OCI-LY3 (cell line): ENCODE results near the gene EHBP1L1.

ENCODE experiments used
- H2AFZ ChIP-seq: fragments of 200-600, 300-600 bp; shearing (Covaris generic); 2 replicates; pipeline ENCODE4 v1.6.0; 2014; ENCODE audit warnings: antibody characterized with exemption, low read depth, low read length
- H3K27ac ChIP-seq: fragments of 200-600, 300-600 bp; sonication (generic); 2 replicates; pipeline ENCODE4 v1.5.1; 2014; ENCODE audit warnings: mild to moderate bottlenecking, low read length, moderate library complexity, mixed read lengths
- H3K27me3 ChIP-seq: fragments of 200-600, 300-600 bp; sonication (generic); 2 replicates; pipeline ENCODE4 v1.6.1; 2014; ENCODE audit warnings: low read depth, low read length, mixed read lengths
- H3K36me3 ChIP-seq: fragments of 200-600, 300-600 bp; sonication (generic); replicated peaks from 2 replicates; pipeline ENCODE3; 2014; ENCODE audit warnings: low read depth, low read length, mixed read lengths
- H3K4me1 ChIP-seq: fragments of 300-600, 200-600 bp; sonication (generic); 2 replicates; pipeline ENCODE4 v1.6.1; 2014; ENCODE audit warnings: low read length, mixed read lengths
- H3K4me2 ChIP-seq: fragments of 200-600, 300-600 bp; sonication (generic); 2 replicates; pipeline ENCODE4 v1.6.1; 2014; ENCODE audit warnings: low read length, mixed read lengths
- H3K4me3 ChIP-seq: fragments of 300-600, 200-600 bp; sonication (generic); 2 replicates; pipeline ENCODE4 v1.5.1; 2014; ENCODE audit warnings: antibody characterized with exemption, mild to moderate bottlenecking, low read length, moderate library complexity
- H3K79me2 ChIP-seq: fragments of 300-600, 200-600 bp; shearing (Covaris generic); 2 replicates; pipeline ENCODE4 v1.6.1; 2014; ENCODE audit warnings: mild to moderate bottlenecking, low read length, mixed read lengths
- H3K9ac ChIP-seq: fragments of 300-600, 200-600 bp; shearing (Covaris generic); 2 replicates; pipeline ENCODE4 v1.6.0; 2014; ENCODE audit warnings: mild to moderate bottlenecking, low read length, moderate library complexity
- H3K9me3 ChIP-seq: fragments of 200-600, 300-600 bp; shearing (Covaris generic); 2 replicates; pipeline ENCODE4 v1.6.1; 2014; ENCODE audit warnings: low read length, mixed read lengths; ENCODE audit not compliant: insufficient read depth
- H4K20me1 ChIP-seq: fragments of 200-600, 300-600 bp; sonication (generic); 2 replicates; pipeline ENCODE4 v1.6.1; 2016; ENCODE audit warnings: low read length, mixed read lengths; ENCODE audit not compliant: insufficient read depth
- EZH2phosphoT487 ChIP-seq: fragments of 200-600 bp; shearing (Covaris generic); IDR thresholded peaks from 2 replicates; pipeline ENCODE4 v1.6.1; 2018; ENCODE audit warnings: antibody characterized with exemption, mixed run types, low read depth
- TF ChIP-seq, protein P1 (sequence below): fragments of 200-600, 300-600 bp; sonication (generic); IDR thresholded peaks from 2 replicates; pipeline ENCODE4 v1.5.1; 2014; ENCODE audit warnings: antibody characterized with exemption, low read length, low read depth

Gene EHBP1L1

DNA sequence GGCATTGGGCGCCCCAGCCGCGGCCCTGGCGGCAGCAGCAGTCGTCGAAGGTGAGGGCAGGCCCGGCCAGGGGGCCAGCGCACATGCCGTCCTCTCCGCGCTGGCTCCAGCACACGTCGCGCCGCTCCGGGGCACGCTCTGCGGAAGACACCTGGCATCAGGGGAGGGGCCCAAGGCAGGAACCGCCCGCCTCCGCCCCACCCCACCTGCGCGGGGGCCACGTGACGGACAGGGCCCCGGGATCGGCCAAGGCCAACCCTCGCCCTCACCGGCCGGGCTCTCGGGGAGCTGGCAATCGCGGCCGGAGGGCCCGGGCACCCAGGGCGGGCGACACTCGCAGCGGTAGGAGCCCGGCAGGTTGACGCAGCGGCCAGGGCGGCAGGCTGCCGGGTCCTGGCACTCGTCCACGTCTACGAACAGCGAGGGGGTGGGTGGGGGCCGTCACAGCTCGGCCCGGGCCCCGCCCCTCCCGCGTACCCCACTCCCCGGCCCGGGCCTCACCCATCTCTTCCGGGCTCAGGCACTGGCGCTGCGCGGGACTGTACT is 36.0 kb upstream of the EHBP1L1 start:
- Histone ChIP-seq H3K27ac (no peak overlapping the region), H3K4me2 (peak overlapping the region; percentile 91)

DNA sequence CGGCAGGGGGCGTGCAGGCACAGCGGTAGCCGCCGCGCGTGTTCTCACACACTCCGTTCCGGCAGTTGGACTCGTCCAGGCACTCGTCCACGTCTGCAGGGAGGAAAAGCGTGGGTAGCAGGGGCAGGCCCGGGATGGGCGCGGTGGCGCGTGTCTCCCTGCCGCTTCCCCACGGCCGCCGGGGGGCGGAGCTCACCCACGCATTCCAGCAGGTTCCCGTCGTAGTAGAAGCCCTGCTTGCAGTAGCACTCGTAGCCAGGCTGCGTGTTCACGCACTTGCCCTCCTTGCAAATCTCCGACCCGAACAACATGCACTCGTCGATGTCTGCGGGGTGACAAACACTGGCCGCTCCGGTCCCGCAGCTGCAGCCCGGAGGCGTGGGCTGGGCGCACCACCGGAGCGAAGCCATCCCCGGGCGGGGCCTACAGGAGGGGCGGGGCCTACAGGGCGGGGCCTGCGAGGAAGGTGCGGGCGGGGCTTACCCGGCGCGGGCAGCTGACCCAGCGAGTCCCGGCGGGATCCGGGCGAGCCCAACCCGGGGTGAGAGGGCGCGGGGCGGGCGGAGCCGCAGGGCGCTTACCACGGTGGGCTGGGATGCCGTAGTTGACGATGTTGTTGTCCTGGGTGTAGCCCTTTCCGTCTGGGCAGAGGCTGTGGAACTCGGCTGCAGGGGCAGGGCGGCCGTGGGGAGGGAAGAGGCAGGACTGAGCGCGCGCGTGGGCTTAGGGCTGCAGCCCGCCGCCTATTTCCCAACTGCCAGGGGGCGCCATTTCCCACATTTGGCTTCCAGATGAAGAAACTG is 35.4 kb upstream of the EHBP1L1 start:
- Histone ChIP-seq H3K79me2 (no peaks in the 10 kb centered on the region), H3K4me3 (peak overlapping the region; percentile 84), H3K27me3 (peaks cover 6% of the 10 kb centered on the region; the same call in 1 of the 2 replicates), H3K9me3 (no peaks in the 10 kb centered on the region), H3K4me2 (peak overlapping the region; percentile 91), H4K20me1 (no peaks in the 10 kb centered on the region), H3K4me1 (peaks cover 9% of the 10 kb centered on the region), H3K9ac (peak overlapping the region; percentile 60), H3K27ac (no peak overlapping the region), H3K36me3 (peaks cover 24% of the 10 kb centered on the region), H2AFZ (no peak overlapping the region; the same call in 1 of the 2 replicates)
- TF ChIP-seq, protein P1, sequence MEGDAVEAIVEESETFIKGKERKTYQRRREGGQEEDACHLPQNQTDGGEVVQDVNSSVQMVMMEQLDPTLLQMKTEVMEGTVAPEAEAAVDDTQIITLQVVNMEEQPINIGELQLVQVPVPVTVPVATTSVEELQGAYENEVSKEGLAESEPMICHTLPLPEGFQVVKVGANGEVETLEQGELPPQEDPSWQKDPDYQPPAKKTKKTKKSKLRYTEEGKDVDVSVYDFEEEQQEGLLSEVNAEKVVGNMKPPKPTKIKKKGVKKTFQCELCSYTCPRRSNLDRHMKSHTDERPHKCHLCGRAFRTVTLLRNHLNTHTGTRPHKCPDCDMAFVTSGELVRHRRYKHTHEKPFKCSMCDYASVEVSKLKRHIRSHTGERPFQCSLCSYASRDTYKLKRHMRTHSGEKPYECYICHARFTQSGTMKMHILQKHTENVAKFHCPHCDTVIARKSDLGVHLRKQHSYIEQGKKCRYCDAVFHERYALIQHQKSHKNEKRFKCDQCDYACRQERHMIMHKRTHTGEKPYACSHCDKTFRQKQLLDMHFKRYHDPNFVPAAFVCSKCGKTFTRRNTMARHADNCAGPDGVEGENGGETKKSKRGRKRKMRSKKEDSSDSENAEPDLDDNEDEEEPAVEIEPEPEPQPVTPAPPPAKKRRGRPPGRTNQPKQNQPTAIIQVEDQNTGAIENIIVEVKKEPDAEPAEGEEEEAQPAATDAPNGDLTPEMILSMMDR = peak; percentile 94
- TF ChIP-seq EZH2phosphoT487 = no peak

More for the DNA sequence above, 36.0 kb upstream of the EHBP1L1 start:
- TF ChIP-seq EZH2phosphoT487 = no peak
- TF ChIP-seq, protein P1 = no peak
- Histone ChIP-seq H3K9me3 (no peaks in the 10 kb centered on the region), H4K20me1 (no peaks in the 10 kb centered on the region), H3K4me1 (peaks cover 9% of the 10 kb centered on the region), H3K9ac (no peak overlapping the region), H3K36me3 (peaks cover 30% of the 10 kb centered on the region), H3K79me2 (no peaks in the 10 kb centered on the region), H3K4me3 (peak overlapping the region; percentile 84; the same call in 1 of the 2 replicates), H3K27me3 (no peaks in the 10 kb centered on the region; the same call in 1 of the 2 replicates), H2AFZ (no peak overlapping the region)

DNA sequence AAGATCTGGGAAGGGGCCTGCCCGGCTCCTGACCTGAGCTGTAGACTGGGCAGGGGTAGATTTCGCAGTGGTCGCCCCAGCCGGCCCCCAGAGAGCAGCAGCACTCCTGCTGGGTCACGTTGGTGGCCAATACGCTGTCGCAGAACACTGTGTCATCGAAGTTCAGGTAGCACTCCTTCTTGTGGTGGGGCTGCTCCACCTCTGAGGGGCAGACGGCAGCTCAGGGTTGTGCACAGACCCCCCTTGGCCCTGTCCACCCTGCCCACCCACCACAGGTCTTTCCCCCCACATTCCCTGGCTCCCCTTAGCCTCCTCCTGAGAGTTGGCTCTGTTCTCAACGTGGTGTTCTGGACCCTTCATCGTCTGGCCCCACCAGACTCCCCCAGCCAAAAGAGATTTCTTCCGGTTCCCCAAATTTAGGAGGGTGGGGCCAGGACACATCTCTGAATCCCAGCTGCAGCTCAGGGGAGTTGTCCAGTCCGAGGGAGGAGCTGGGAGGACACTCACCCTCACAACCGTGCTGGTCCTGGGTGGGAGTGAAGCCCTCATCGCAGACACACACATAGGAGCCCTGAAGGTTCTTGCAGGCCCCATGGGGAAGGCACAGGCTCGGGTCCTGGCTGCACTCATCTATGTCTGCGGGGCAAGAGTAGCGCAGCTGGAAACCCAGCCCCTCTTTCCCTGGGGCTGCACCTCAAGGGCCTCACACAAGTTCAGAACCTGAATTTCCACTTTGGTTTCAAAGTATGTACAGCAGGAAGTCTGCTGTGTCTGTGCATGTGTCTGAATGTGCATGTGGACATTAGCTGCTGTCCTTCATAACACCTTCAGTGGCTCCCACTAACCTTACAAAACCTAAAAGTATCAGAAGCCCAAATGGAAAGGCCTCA is 34.5 kb upstream of the EHBP1L1 start:
- H3K27ac ChIP-seq = no peak overlapping the region
- H3K9me3 ChIP-seq = no peaks in the 10 kb centered on the region
- peak overlapping the region; percentile 60; the same call in 1 of the 2 replicates for H3K9ac ChIP-seq
- H3K79me2 ChIP-seq = no peaks in the 10 kb centered on the region
- H3K4me2 ChIP-seq = peak overlapping the region; percentile 91
- peaks cover 15% of the 10 kb centered on the region for H3K4me1 ChIP-seq
- peaks cover 19% of the 10 kb centered on the region for H3K36me3 ChIP-seq
- no peaks in the 10 kb centered on the region for H4K20me1 ChIP-seq
- H3K27me3 ChIP-seq = peaks cover 12% of the 10 kb centered on the region
- TF ChIP-seq, protein P1 = no peak
- no peak for TF ChIP-seq EZH2phosphoT487
- no peak overlapping the region for H2AFZ ChIP-seq
- H3K4me3 ChIP-seq = peak overlapping the region; percentile 84
